T-cell (primary cell): ENCODE data around the gene CAPN5. TPM values are rescaled to one million over a fixed set of nuclear protein-coding genes. Genes with fewer than 3 reads are reported as not detected.

Experiments used
- ATAC-seq, 4 experiments: fragments of 200-7000 bp in 3 of 4; fragments of 150-1000 bp in 1 of 4; cut with Tn5 transposase; replicated peaks in 1 of 4; 1 replicate in 3 of 4; 2 replicates in 1 of 4; pipeline ENCODE4 v1.10.0; 2021; ENCODE audit warnings: moderate library complexity in 3 of 4, mild to moderate bottlenecking in 2 of 4, moderate number of reproducible peaks in 1 of 4
- CTCF ChIA-PET, 2 donors: fragments of 300-600 bp; sonication (Branson Sonifier 250); formaldehyde crosslinking; loops; one replicate each; lab custom pipeline; 2022; ENCODE audit warnings: antibody characterized with exemption in 2 of 2; lab: Charles Lee
- POLR2A ChIA-PET, 2 donors: fragments of 300-600 bp; sonication (Branson Sonifier 250); formaldehyde crosslinking; loops; one replicate each; lab custom pipeline; 2022; ENCODE audit warnings: antibody characterized with exemption in 2 of 2; lab: Charles Lee
- DNase-seq, 35 experiments: peaks; one replicate each; pipeline versions ENCODE4 v3.0.0 to v3.0.0-alpha.2; 2013 to 2023
- H3K27ac ChIP-seq: one replicate; pipeline ENCODE4 v1.5.1; 2013; ENCODE audit warnings: low read length
- H3K27me3 ChIP-seq, 2 experiments: replicated peaks in 1 of 2; 1 replicate in 1 of 2; 2 replicates in 1 of 2; pipeline versions ENCODE4 v1.6.1 to v1.7.0; 2013; ENCODE audit warnings: low read length in 1 of 2, mixed read lengths in 1 of 2; ENCODE audit not compliant: control insufficient read depth in 2 of 2, insufficient read depth in 2 of 2; ENCODE audit errors: extremely low read depth in 1 of 2
- H3K36me3 ChIP-seq, 2 donors: 1 replicate in 1 of 2; 2 replicates in 1 of 2; pipeline versions ENCODE4 v1.6.1 to v1.7.0; 2013; ENCODE audit warnings: low read length in 1 of 2; ENCODE audit not compliant: control insufficient read depth in 2 of 2, insufficient read depth in 1 of 2; ENCODE audit errors: extremely low read depth in 1 of 2
- H3K4me1 ChIP-seq, 2 experiments: 1 replicate in 1 of 2; 2 replicates in 1 of 2; pipeline versions ENCODE4 v1.6.1 to v1.7.0; 2013; ENCODE audit warnings: low read length in 2 of 2, mixed read lengths in 1 of 2; ENCODE audit not compliant: insufficient read depth in 2 of 2, control insufficient read depth in 1 of 2; ENCODE audit errors: extremely low read depth in 1 of 2
- H3K4me3 ChIP-seq, 2 donors: 1 replicate in 1 of 2; 2 replicates in 1 of 2; pipeline versions ENCODE4 v1.5.1 to v1.7.0; 2013; ENCODE audit warnings: mild to moderate bottlenecking in 2 of 2, low read length in 1 of 2, moderate library complexity in 1 of 2; ENCODE audit not compliant: control insufficient read depth in 1 of 2; ENCODE audit errors: extremely low read depth in 1 of 2
- H3K9me3 ChIP-seq: 2 replicates; pipeline ENCODE4 v1.7.0; 2013
- H3K27ac Mint-ChIP-seq, 2 donors: one replicate each; pipeline ENCODE4 v1.8.0; 2020 to 2021; ENCODE audit warnings: mild to moderate bottlenecking in 2 of 2, mixed read lengths in 2 of 2
- H3K27me3 Mint-ChIP-seq, 2 donors: one replicate each; pipeline ENCODE4 v1.8.0; 2021 to 2022; ENCODE audit warnings: mixed read lengths in 2 of 2
- H3K36me3 Mint-ChIP-seq: one replicate; pipeline ENCODE4 v1.8.0; 2021; ENCODE audit warnings: mixed read lengths
- H3K4me1 Mint-ChIP-seq, 3 donors: one replicate each; pipeline ENCODE4 v1.8.0; 2020 to 2022; ENCODE audit warnings: mixed read lengths in 3 of 3, mild to moderate bottlenecking in 1 of 3
- H3K4me3 Mint-ChIP-seq, 3 donors: one replicate each; pipeline ENCODE4 v1.8.0; 2020 to 2022; ENCODE audit warnings: mild to moderate bottlenecking in 3 of 3, mixed read lengths in 3 of 3, moderate library complexity in 3 of 3
- H3K9me3 Mint-ChIP-seq, 3 donors: one replicate each; pipeline ENCODE4 v1.8.0; 2020 to 2022; ENCODE audit warnings: mixed read lengths in 3 of 3
- WGBS: methylation state at CpG from one replicate; pipeline ENCODE4 v1.1.5; 2013; ENCODE audit warnings: missing lambda C conversion rate; ENCODE audit not compliant: insufficient coverage; 5-methylcytosine and 5-hydroxymethylcytosine counted together
- total RNA-seq, 35 experiments: library from RNA in 6 of 35; stranded (reverse) in 6 of 35; fragments of 120-200 nt in 1 of 35; gene quantifications; one replicate each; pipeline versions ENCODE4 v1.2.1 to v1.2.4 and lab custom pipeline; 2013 to 2026

The CAPN5 gene
- total RNA-seq, 5 donors from 2014 or later (not counting 1 experiment from before 2014, with no cell fraction given) = 3.1 to 6.4 (median 4.0) TPM

GRCh38 chr11:77102246-77103210 is 35.8 kb downstream of the CAPN5 start, which contains the start of gene OMP:
Gene OMP, plus strand, starts transcription at chr11:77102840. Its CDS starts 0 bp downstream, at chr11:77102840.
- Mint-ChIP-seq H3K9me3 (no peaks in the 10 kb centered on the region), H3K27ac (no peak within 1 kb of the TSS), H3K27me3 (no peaks in the 10 kb centered on the region), H3K4me1 (no peaks in the 10 kb centered on the region), H3K36me3 (no peaks in the 10 kb centered on the region), H3K4me3 (no peak within 1 kb of the TSS)
- H3K27me3 ChIP-seq = no peaks in the 10 kb centered on the region
- no peaks in the 10 kb centered on the region for H3K9me3 ChIP-seq
- DNase-seq (no peak), ATAC-seq (no peak)
- WGBS = 93% methylated on average over 27 of the region's 37 CpGs
- no peak within 1 kb of the TSS for H3K4me3 ChIP-seq
- ChIA-PET POLR2A (no interaction called here), CTCF (no interaction called here)
- H3K27ac ChIP-seq = no peak within 1 kb of the TSS
- H3K4me1 ChIP-seq = no peaks in the 10 kb centered on the region
- H3K36me3 ChIP-seq = no peaks in the 10 kb centered on the region

DNA sequence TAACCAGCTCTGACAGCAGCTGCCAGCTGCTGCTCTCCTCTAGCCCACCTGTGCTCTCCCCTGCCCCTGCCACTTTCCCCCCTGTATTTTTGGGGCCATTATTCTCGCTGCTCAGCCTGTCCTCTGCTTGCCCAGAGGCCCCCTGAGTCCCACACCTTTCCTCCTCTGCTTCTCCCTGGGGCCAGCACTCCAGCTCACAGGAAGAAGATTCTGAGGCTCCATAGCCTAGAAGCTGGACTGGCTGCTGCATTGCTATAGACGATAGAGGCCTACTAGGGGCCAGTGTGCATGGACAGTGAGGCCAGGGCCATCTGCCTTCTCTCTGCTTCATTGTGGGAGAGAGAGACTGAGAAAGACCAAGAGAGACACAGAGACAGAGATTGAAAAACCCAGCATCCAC is 36.5 kb downstream of the CAPN5 start:
- Histone ChIP-seq H3K27ac (no peak overlapping the region), H3K9me3 (no peaks in the 10 kb centered on the region), H3K4me1 (no peaks in the 10 kb centered on the region), H3K27me3 (no peaks in the 10 kb centered on the region), H3K36me3 (no peaks in the 10 kb centered on the region), H3K4me3 (no peak overlapping the region)
- H3K4me3 Mint-ChIP-seq = no peak overlapping the region
- H3K27me3 Mint-ChIP-seq = no peaks in the 10 kb centered on the region
- H3K9me3 Mint-ChIP-seq = no peaks in the 10 kb centered on the region
- DNase-seq = no peak
- no peak overlapping the region for H3K27ac Mint-ChIP-seq
- POLR2A ChIA-PET = no interaction called here
- CTCF ChIA-PET = no interaction called here
- WGBS = 25% methylated on average over 1 of the region's 2 CpGs
- no peak for ATAC-seq
- H3K36me3 Mint-ChIP-seq = no peaks in the 10 kb centered on the region
- no peaks in the 10 kb centered on the region for H3K4me1 Mint-ChIP-seq

DNA sequence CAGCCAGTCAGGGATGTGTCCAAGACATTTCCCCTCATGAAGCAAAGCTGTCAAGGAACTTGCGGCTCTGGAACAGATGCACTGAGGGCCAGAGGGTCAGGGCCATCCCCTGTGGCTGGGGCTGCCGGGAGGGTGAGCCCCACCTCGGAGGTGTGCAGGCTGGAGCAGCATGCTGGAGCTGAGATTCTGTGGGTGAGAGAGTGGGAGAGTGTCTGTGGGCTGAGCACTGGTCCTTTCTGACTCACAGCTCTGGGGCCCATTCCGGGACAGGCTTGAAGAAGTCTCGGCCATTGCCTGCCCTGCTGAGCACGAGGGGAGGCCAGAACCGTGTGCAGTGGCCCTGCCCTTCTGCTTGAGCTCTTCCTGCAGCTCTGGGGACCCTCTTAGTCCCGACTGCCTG is 38.0 kb downstream of the CAPN5 start:
- no peak overlapping the region for H3K27ac Mint-ChIP-seq
- CTCF ChIA-PET = no interaction called here

GRCh38 chr11:77106321-77106720 is 39.5 kb downstream of the CAPN5 start:
- H3K27ac ChIP-seq = no peak overlapping the region
- no peak for ATAC-seq
- Mint-ChIP-seq H3K4me1 (no peaks in the 10 kb centered on the region), H3K36me3 (no peaks in the 10 kb centered on the region), H3K9me3 (no peaks in the 10 kb centered on the region), H3K4me3 (no peak overlapping the region), H3K27ac (no peak overlapping the region), H3K27me3 (no peaks in the 10 kb centered on the region)
- H3K9me3 ChIP-seq = no peaks in the 10 kb centered on the region
- ChIA-PET POLR2A (no interaction called here), CTCF (no interaction called here)
- no peak overlapping the region for H3K4me3 ChIP-seq
- H3K4me1 ChIP-seq = no peaks in the 10 kb centered on the region
- whole genome bisulfite sequencing = 50% methylated on average over 1 of the region's 7 CpGs
- H3K27me3 ChIP-seq = peaks cover 0 to 4% of the 10 kb centered on the region in 2 experiments
- no peak for DNase-seq
- H3K36me3 ChIP-seq = peaks cover 0 to 3% of the 10 kb centered on the region in 2 donors

More for the DNA sequence above, 38.0 kb downstream of the CAPN5 start:
- Mint-ChIP-seq H3K36me3 (no peaks in the 10 kb centered on the region), H3K4me1 (no peaks in the 10 kb centered on the region), H3K4me3 (no peak overlapping the region), H3K27me3 (no peaks in the 10 kb centered on the region), H3K9me3 (no peaks in the 10 kb centered on the region)
- no peaks in the 10 kb centered on the region for H3K4me1 ChIP-seq
- H3K27me3 ChIP-seq = no peaks in the 10 kb centered on the region
- WGBS = 72% methylated on average over 8 of the region's 8 CpGs
- ATAC-seq = no peak
- H3K36me3 ChIP-seq = peaks cover 0 to 2% of the 10 kb centered on the region in 2 donors
- no peak for DNase-seq
- POLR2A ChIA-PET = no interaction called here
- H3K27ac ChIP-seq = no peak overlapping the region
- no peaks in the 10 kb centered on the region for H3K9me3 ChIP-seq
- no peak overlapping the region for H3K4me3 ChIP-seq

GRCh38 chr11:77106759-77107158 is 40.0 kb downstream of the CAPN5 start:
- Histone ChIP-seq H3K4me1 (no peaks in the 10 kb centered on the region), H3K36me3 (peaks cover 0 to 3% of the 10 kb centered on the region in 2 donors), H3K27me3 (peaks cover 0 to 4% of the 10 kb centered on the region in 2 experiments), H3K27ac (no peak overlapping the region), H3K4me3 (no peak overlapping the region), H3K9me3 (no peaks in the 10 kb centered on the region)
- 90% methylated on average over 11 of the region's 13 CpGs for WGBS
- Mint-ChIP-seq H3K9me3 (no peaks in the 10 kb centered on the region), H3K36me3 (no peaks in the 10 kb centered on the region), H3K27ac (no peak overlapping the region), H3K4me1 (no peaks in the 10 kb centered on the region), H3K27me3 (no peaks in the 10 kb centered on the region), H3K4me3 (no peak overlapping the region)
- ChIA-PET CTCF (no interaction called here), POLR2A (no interaction called here)
- DNase-seq (no peak), ATAC-seq (no peak)

DNA sequence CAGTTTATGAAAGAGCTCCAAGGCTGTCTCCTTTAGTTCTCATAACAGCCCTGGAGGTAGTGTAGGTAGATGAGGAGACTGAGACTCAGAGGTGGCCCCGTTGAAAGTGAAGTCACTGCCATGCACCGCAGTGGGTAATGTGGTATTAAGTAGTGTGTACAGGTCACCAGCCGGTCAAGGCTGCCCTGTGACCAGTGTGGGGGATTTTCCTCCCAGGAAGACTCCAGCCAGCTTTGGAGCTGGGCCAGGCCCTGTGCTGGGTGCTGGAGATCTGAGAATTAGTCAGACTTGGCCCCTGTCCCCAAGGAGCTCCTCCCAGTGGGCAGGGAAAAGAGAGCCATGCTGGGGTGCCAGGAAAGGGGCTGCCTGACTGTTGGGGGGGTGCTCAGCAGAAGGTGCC is 41.2 kb downstream of the CAPN5 start:
- no peak overlapping the region for H3K4me3 ChIP-seq
- 95% methylated on average over 2 of the region's 3 CpGs for WGBS
- ATAC-seq (no peak), DNase-seq (no peak)
- ChIA-PET POLR2A (no interaction called here), CTCF (no interaction called here)
- no peak overlapping the region for H3K27ac Mint-ChIP-seq
- H3K9me3 Mint-ChIP-seq = no peaks in the 10 kb centered on the region
- H3K4me1 ChIP-seq = no peaks in the 10 kb centered on the region
- peaks cover 0 to 3% of the 10 kb centered on the region in 2 donors for H3K36me3 ChIP-seq
- H3K4me3 Mint-ChIP-seq = no peak overlapping the region
- H3K27me3 Mint-ChIP-seq = no peaks in the 10 kb centered on the region
- H3K27ac ChIP-seq = no peak overlapping the region
- no peaks in the 10 kb centered on the region for H3K9me3 ChIP-seq
- no peaks in the 10 kb centered on the region for H3K36me3 Mint-ChIP-seq
- H3K27me3 ChIP-seq = peaks cover 0 to 4% of the 10 kb centered on the region in 2 experiments
- no peaks in the 10 kb centered on the region for H3K4me1 Mint-ChIP-seq
